Liver (tissue), 9 donors: ENCODE measurements around the gene UQCRC1. TPM values are rescaled to one million over a fixed set of nuclear protein-coding genes. Genes with fewer than 3 reads are reported as not detected.

Source experiments
- DNase-seq: peaks from one replicate; pipeline ENCODE4 v3.0.0-alpha.2; 2017; ENCODE audit warnings: low spot score
- H3K27ac ChIP-seq, 2 donors: one replicate each; pipeline ENCODE4 v1.7.0; 2013; ENCODE audit warnings: inconsistent platforms in 2 of 2, low read length in 2 of 2, control low read depth in 1 of 2, low read depth in 1 of 2, mild to moderate bottlenecking in 1 of 2
- H3K27me3 ChIP-seq, 4 donors: one replicate each; pipeline versions ENCODE4 v1.6.1 to v1.7.0; 2013; ENCODE audit warnings: low read length in 3 of 4, inconsistent platforms in 1 of 4, mild to moderate bottlenecking in 1 of 4, moderate library complexity in 1 of 4; ENCODE audit not compliant: control insufficient read depth in 4 of 4, insufficient read depth in 4 of 4
- H3K36me3 ChIP-seq, 4 donors: one replicate each; pipeline versions ENCODE4 v1.6.1 to v1.7.0; 2013; ENCODE audit warnings: low read length in 3 of 4, mild to moderate bottlenecking in 3 of 4, low read depth in 1 of 4, moderate library complexity in 1 of 4; ENCODE audit not compliant: control insufficient read depth in 4 of 4, insufficient read depth in 3 of 4
- H3K4me1 ChIP-seq, 4 donors: one replicate each; pipeline versions ENCODE4 v1.6.1 to v1.7.0; 2013; ENCODE audit warnings: low read length in 3 of 4, mild to moderate bottlenecking in 3 of 4, moderate library complexity in 1 of 4; ENCODE audit not compliant: control insufficient read depth in 4 of 4, insufficient read depth in 4 of 4
- H3K4me3 ChIP-seq, 3 donors: one replicate each; pipeline versions ENCODE4 v1.6.1 to v1.7.0; 2013; ENCODE audit warnings: low read length in 3 of 3, control low read depth in 1 of 3, low read depth in 1 of 3, mild to moderate bottlenecking in 1 of 3
- H3K9ac ChIP-seq, 2 donors: one replicate each; pipeline ENCODE4 v1.7.0; 2013; ENCODE audit warnings: low read length in 2 of 2, mild to moderate bottlenecking in 2 of 2, moderate library complexity in 2 of 2, control low read depth in 1 of 2, low read depth in 1 of 2
- H3K9me3 ChIP-seq, 4 donors: one replicate each; pipeline versions ENCODE4 v1.6.1 to v1.7.0; 2013; ENCODE audit warnings: low read length in 3 of 4; ENCODE audit not compliant: control insufficient read depth in 4 of 4
- ATF3 ChIP-seq: IDR thresholded peaks from 2 replicates; pipeline ENCODE4 v1.6.1; 2016; ENCODE audit warnings: antibody characterized with exemption
- CTCF ChIP-seq: fragments of 150-350 bp; IDR thresholded peaks from 2 replicates; pipeline ENCODE4 v1.5.1; 2017; ENCODE audit warnings: improper control_type of control experiment, low read depth, low read length; ENCODE audit not compliant: missing input control
- EGR1 ChIP-seq, 2 donors: IDR thresholded peaks; 2 replicates each; pipeline ENCODE4 v1.6.1; 2016 to 2018; ENCODE audit warnings: antibody characterized with exemption in 2 of 2, low read depth in 2 of 2
- FOXA1 ChIP-seq: IDR thresholded peaks from 2 replicates; pipeline ENCODE4 v1.6.1; 2016; ENCODE audit warnings: antibody characterized with exemption
- FOXA2 ChIP-seq: IDR thresholded peaks from 2 replicates; pipeline ENCODE4 v1.6.1; 2016; ENCODE audit warnings: antibody characterized with exemption
- GABPA ChIP-seq, 2 donors: IDR thresholded peaks in 1 of 2; conservative IDR thresholded peaks in 1 of 2; 2 replicates each; pipeline ENCODE4 v1.6.1; 2016; ENCODE audit warnings: antibody characterized with exemption in 2 of 2, mild to moderate bottlenecking in 1 of 2, moderate library complexity in 1 of 2
- HNF4A ChIP-seq, 2 donors: conservative IDR thresholded peaks; 2 replicates each; pipeline ENCODE4 v1.6.1; 2016; ENCODE audit warnings: antibody characterized with exemption in 2 of 2, mild to moderate bottlenecking in 2 of 2
- HNF4G ChIP-seq: IDR thresholded peaks from 2 replicates; pipeline ENCODE4 v1.6.1; 2016; ENCODE audit warnings: antibody characterized with exemption
- JUND ChIP-seq, 2 donors: IDR thresholded peaks; 2 replicates each; pipeline ENCODE4 v1.6.1; 2016; ENCODE audit warnings: antibody characterized with exemption in 2 of 2
- NR2F2 ChIP-seq: IDR thresholded peaks from 2 replicates; pipeline ENCODE4 v1.6.1; 2016; ENCODE audit warnings: antibody characterized with exemption
- RAD21 ChIP-seq, 2 donors: IDR thresholded peaks; 2 replicates each; pipeline ENCODE4 v1.6.1; 2016; ENCODE audit warnings: antibody characterized with exemption in 2 of 2, mild to moderate bottlenecking in 2 of 2
- REST ChIP-seq: IDR thresholded peaks from 2 replicates; pipeline ENCODE4 v1.6.1; 2016; ENCODE audit warnings: antibody characterized with exemption, mild to moderate bottlenecking
- RXRA ChIP-seq, 2 donors: IDR thresholded peaks; 2 replicates each; pipeline ENCODE4 v1.6.1; 2017 to 2018; ENCODE audit warnings: antibody characterized with exemption in 2 of 2, mild to moderate bottlenecking in 1 of 2
- SP1 ChIP-seq: IDR thresholded peaks from 2 replicates; pipeline ENCODE4 v1.6.1; 2018; ENCODE audit warnings: antibody characterized with exemption, mild to moderate bottlenecking
- TAF1 ChIP-seq: conservative IDR thresholded peaks from 2 replicates; pipeline ENCODE4 v1.6.1; 2016; ENCODE audit warnings: antibody characterized with exemption, mild to moderate bottlenecking
- YY1 ChIP-seq: IDR thresholded peaks from 2 replicates; pipeline ENCODE4 v1.6.1; 2016; ENCODE audit warnings: antibody characterized with exemption, mild to moderate bottlenecking
- ZBTB33 ChIP-seq: IDR thresholded peaks from 2 replicates; pipeline ENCODE4 v1.6.1; 2016; ENCODE audit warnings: antibody characterized with exemption
- WGBS: extraction: QIAGEN DNeasy Blood & Tissue Kit; methylation state at CpG from one replicate; pipeline ENCODE4 v1.1.7; 2013; 5-methylcytosine and 5-hydroxymethylcytosine counted together
- polyA plus RNA-seq, 2 donors: library from polyadenylated mRNA; stranded (reverse) in 1 of 2; unstranded in 1 of 2; fragments of 200-250 nt in 1 of 2; fragments of >200 nt in 1 of 2; fragmentation: Nextera tagmentation in 1 of 2; extraction: Ambion mirVana in 1 of 2; gene quantifications; one replicate each; pipeline versions ENCODE4 v1.2.1 to v1.2.3, GENCODE V29; 2013 to 2015
- total RNA-seq, 2 donors: library from RNA; depleted of rRNA; stranded (reverse); fragments of >200 nt; gene quantifications; one replicate each; pipeline ENCODE4 v1.2.3, GENCODE V29; 2014
- TF ChIP-seq, protein P1 (sequence below): IDR thresholded peaks from 2 replicates; pipeline ENCODE4 v1.6.1; 2016; ENCODE audit warnings: antibody characterized with exemption
- donor health status: healthy.
- donor health status: healthy.
- donor health status: healthy.
- donor health status: healthy.
- donor health status: healthy.

UQCRC1 gene
- total and polyA plus RNA-seq, 4 donors = 153 to 373 (median 289) TPM

GRCh38 chr3:48592519-48593087 is 16.8 kb downstream of the UQCRC1 start:
- H3K4me3 ChIP-seq = no peak overlapping the region
- H3K4me1 ChIP-seq = peaks cover 0 to 4% (median 0%) of the 10 kb centered on the region in 4 donors
- no peak overlapping the region for H3K27ac ChIP-seq
- TF ChIP-seq NR2F2 (no peak), TAF1 (no peak), ATF3 (no peak), JUND (IDR thresholded peaks at IDR 0.05) (no peak), GABPA (IDR thresholded peaks at IDR 0.05 in 1 of 2, conservative IDR thresholded peaks at IDR 0.05 in 1 of 2) (no peak), HNF4A (conservative IDR thresholded peaks at IDR 0.05) (no peak), SP1 (no peak), FOXA1 (no peak), RAD21 (IDR thresholded peaks at IDR 0.05) (no peak), REST (no peak), EGR1 (IDR thresholded peaks at IDR 0.05; ENCODE audit: low read depth in 2 of 2) (no peak), YY1 (no peak), ZBTB33 (no peak), FOXA2 (no peak), HNF4G (no peak), RXRA (IDR thresholded peaks at IDR 0.05) (no peak), CTCF (no peak)
- TF ChIP-seq, protein P1, sequence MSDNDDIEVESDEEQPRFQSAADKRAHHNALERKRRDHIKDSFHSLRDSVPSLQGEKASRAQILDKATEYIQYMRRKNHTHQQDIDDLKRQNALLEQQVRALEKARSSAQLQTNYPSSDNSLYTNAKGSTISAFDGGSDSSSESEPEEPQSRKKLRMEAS = no peak
- peaks cover 0 to 2% (median 1%) of the 10 kb centered on the region in 4 donors for H3K36me3 ChIP-seq
- DNase-seq = no peak
- WGBS = 92% methylated on average over 21 of the region's 21 CpGs
- H3K27me3 ChIP-seq = no peaks in the 10 kb centered on the region
- no peaks in the 10 kb centered on the region for H3K9me3 ChIP-seq
- H3K9ac ChIP-seq = no peak overlapping the region
